Stimulated activated CD8-positive, alpha-beta memory T cell treated with anti-CD3 and anti-CD28 coated beads, Interleukin-7, amount 100 ng/mL, for 1 hour (primary cell): ENCODE data around the gene EFCAB8.
"Not testable (repeated sequence)": the region's sequence is repeated elsewhere in the genome, so short reads cannot be mapped to it uniquely, and the experiment has no call there.

Experiments used
- DNase-seq, 2 donors: peaks; one replicate each; pipeline ENCODE4 v3.0.0-alpha.2; 2020; ENCODE audit warnings: low read depth in 2 of 2

The EFCAB8 gene

DNA sequence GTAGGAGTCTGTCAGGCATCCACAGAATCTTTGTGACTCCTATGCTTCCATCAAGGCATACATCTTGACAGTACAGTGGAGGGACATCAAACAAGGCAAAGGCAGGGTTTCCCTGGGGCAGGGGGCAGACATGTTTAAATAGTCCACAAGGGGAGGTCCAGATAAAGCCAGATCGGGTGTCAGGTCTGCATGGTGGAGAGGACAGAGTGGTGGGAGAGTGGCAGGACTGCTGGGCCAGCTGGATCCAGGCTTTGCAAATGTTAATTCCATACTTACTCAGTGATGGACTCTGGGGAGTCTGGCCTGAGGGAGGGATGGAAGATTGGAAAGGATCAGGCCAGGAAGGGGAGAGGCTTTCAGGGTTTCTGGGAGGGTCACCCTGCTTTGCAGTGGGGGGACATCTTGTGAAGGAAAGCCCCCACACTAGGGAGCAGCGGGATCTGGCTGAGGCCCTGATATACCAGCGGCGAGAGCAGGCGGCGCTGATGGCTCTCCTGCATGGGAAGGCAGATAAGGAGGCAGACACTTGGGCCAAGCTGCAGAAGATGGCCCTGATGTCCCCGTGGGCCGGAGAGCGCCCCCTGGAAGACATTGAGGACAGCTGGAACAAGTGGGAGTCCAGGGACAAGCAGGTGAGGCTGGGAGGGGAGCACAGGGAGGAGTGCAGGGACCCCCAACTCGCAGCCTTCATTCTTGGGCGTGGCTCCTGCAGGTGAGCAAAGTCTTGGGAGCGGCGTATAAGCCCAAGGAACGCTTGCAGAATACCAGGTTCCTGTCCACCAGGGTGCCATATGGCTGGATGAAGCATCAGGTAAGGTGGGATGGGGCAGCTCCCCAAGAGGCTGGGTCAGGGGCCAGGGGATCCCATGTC, 100.9 kb downstream of the EFCAB8 start:
- no peak for DNase-seq

DNA sequence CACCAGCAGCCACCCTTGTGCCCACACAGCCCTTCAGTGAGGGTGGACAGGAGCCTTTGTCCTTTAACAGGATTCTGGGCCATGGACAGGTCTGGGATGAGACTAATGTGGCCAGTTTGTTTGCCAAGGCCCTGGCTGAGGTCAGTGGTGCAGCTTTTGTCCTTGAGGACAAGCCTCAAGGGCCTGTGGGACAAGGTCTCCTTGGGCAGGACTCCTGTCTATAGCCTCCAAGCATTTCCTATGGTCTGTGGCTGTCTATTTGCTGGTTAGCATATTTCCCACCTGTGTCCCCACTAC, 101.4 kb downstream of the EFCAB8 start:
- no peak for DNase-seq

DNA sequence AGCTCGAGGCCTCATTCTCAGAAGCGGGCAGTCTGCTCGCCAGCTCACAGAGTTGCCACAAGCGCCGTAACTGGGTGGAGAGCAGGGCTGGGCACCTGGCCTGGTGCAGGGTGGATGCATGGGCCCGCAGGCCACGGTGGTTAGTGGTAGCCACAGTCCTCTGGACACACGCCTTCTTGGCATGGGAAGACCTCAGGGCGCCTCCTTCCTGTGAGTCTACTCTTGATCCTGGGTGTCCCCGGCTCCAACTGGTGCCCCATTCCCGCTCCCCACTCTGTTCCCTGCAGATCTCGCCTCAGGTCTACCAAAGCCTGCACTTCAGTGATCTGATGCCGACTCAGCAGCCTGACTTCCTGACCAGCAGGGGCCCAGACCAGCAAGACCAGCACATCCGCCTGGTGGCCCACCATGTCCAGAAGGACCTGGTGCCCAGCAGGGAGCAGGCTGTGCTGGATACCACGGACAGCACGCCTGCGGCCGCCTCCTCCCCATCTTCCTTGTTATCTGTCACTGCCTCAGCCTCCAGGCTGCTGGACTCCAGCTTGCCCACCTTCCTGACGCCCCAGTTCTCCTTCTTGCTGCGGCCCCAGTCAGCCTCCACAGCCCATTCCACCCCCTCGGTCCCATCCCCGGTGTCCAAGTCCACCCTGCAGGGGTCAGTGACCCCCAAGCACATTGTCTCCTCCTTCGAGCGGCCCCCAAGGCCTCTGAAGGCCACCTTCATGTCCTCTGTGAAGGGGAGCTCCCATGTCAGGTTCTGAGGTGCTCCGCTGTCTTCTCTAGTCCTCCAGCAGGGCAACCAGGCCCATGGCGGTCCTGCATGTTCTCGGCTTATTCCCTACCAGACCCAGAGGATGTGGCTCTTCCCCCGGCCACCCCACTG, 102.4 kb downstream of the EFCAB8 start:
- no peak for DNase-seq

- no peak for DNase-seq
Observed at GRCh38 chr20:32962053-32962452, 103.3 kb downstream of the EFCAB8 start.

DNA sequence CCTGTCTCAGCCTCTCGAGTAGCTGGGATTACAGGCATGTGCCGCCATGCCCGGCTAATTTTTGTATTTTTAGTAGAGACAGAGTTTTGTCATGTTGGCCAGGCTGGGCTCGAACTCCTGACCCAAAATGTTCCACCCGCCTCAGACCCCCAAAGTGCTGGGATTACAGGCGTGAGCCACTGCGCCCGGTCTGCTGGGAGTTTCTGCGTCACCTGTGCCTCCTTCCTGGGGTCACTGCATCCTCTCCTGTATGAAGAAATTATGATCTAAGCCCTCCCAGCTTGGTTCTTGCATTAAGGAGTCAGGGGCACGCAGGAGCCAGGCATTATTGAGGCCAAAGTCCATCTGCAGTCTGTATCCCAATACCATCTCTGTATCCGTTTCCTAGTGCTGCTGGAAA, 103.9 kb downstream of the EFCAB8 start:
- not testable (repeated sequence) for DNase-seq

DNA sequence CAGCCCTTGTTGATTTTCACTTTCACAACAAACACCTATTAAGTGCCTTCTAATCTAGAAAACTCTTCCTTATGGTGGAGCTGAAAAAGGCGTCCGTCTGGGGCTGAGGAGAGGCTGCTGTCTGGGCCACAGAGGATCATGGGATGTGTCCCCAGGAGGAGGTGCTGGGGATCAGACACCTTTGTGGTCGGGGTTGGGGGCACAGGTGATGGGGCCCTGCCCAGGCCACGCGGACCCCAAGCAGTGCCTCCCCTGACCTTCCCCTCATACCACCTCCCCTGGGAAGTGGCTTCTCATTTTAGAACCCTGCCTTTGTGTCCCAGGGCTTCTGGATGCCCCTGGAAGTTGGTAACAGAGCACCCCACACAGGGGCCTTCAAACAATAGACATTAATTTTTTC, 104.5 kb downstream of the EFCAB8 start:
- DNase-seq = no peak

DNA sequence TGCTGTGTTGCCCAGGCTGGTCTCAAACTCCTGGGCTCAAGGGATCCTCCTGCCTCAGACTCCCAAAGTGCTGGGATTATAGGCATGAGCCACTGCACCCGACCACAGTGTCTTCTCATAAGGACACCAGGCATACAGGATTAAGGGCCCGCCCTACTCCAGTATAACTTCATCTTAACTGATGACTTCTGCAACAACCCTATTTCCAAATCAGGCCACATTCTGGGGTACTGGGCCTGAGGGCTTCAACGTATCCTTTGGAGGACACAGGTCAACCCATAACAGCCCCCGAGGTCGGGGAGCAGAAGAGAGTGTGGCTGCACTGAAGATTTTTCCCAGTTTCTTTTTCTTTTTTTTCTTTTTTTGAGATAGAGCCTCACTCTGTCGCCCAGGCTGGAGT, 105.9 kb downstream of the EFCAB8 start:
- no peak for DNase-seq

- DNase-seq = no peak
Observed at GRCh38 chr20:32965115-32965514, 106.4 kb downstream of the EFCAB8 start.

- DNase-seq = no peak
Observed at GRCh38 chr20:32965581-32966373, 107.1 kb downstream of the EFCAB8 start.

GRCh38 chr20:32966382-32966781, 107.7 kb downstream of the EFCAB8 start:
- DNase-seq = no peak

DNA sequence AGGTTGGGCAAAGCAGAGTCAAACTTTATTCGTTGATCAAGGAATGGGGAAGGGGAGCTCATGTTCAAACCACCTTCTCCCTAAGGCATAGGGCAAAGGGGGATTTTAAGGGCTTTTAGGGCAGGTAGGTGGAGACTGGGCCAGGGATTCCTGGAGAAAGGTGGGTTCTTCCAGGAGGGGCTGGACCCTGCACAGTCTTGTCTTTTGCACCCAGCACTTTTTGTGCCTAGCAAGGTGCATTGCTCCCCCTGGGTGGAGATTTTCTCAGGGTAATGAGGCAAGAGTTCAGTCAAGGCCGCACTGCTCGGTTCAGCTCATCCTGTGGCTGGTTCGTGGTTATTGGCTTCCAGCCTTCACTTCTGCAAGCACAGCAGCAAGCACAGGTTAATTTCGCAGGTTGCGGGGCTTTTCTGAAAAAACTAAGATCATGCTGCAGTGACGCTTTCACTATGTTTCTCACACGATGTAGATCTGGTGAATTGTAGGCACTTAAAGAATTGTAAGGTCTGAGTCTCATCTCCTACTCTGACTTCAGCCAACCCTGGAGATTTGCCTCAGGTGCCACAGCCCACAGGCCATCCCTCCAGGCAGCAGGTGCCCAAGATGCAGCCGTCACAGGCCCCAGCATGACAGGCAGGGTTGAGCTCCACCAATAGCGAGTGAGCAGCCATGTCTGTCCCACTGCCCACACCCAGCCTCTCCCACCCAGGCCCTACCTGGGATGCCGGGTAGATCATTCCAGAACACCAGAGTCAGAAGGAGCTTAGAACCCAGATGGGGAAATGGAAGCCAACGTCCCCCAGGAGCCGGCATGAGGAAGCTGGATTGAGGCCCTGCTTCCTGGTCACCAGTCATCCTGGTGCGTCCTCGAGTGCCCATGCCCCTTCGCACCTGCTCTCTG, 108.4 kb downstream of the EFCAB8 start:
- DNase-seq = no peak

DNA sequence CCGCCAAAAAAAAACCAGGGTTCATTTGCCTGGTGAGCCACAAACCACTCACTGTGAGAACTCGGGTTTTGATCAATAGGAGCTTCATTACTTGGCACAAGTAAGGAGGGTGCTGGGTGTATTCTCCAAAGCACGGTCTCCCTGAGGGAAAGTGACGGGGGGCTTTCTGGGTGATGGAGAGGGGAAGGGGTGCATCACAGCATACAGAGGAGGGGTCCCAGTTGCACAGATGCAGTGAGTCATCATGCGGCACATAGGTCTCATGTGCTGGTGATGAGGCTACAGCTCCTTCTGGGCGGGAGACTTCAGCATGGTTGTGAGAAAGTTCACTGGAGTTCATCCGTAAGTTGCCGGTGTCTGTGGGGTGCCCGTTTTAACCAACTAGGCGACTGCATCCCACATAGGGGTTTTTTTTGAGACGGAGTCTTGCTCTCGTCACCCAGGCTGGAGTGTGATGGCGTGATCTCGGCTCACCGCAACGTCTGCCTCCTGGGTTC, 109.3 kb downstream of the EFCAB8 start:
- DNase-seq = no peak

DNA sequence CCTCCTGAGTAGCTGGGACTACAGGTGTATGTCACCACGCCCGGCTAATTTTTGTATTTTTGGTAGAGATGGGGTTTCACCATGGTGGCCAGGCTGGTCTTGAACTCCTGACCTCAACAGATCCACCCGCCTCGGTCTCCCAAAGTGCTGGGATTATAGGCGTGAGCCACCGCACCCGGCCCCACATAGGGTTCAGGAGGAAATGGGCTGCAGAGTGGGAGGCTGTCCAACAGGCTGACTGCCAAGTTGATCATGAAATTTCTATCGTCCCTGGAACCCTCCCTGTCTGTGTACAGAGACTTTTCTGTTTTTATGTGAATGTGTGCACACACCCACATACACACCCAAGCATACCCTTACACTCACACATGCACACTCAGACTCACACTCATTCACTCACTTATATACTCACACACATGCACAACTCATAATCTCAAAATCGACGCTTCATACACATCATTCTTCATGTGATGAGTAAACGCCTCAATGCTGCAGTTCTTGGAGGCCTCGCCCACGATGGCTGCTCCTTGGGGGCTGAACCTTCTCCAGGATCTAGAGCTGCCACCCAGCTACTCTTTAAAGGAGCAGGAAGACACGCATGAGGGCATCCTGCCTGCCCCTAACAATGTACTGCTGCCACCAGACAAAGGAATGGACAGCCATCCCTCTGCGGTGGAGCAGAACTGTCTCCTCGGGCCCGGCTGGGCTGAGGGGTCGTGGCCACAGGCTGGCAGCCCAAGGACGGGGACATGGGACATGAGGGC, 109.9 kb downstream of the EFCAB8 start:
- no peak for DNase-seq

- no peak for DNase-seq
Observed at GRCh38 chr20:32969356-32970114, 110.8 kb downstream of the EFCAB8 start.

DNA sequence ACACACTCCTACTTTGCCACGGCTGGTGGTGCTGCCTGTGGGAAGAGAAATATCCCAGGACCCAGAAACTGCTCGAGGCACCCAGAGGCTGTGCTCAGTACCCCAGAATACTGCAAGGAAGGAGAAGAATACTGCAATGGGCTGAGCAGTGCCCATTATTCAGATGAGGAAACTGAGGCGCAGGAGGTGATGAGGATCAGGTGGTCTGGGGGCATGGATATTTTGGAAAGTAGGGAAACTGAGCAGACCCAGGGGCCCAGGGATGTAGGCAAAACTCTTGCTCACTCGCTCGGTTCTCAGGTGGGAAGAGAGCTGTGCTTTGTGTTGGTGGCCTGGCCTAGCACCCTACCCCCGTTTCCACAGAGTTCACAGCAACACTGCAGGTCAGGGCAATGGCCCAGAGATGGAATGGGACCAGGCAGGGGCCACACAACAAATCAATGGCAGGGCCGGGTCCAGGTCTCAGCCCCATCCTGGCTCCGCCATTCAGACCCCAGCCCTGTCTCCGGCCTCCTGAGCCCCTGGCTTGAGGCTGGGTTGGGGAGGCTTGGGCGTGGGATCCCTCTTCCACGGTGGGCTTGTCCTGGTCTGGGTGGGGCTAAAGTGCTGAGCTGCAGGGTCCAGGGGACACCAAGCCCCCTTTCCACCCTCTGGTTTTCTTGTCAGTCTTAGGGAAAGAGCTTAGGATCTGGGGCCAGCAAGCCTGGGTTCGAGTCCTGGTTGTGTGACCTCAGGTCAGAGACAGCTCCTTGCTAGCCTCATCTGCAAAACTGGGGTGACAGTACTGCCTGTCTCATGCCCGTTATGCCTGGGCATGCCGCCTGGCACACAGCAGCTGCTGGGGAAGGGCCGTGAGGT, 111.6 kb downstream of the EFCAB8 start:
- DNase-seq = no peak

DNA sequence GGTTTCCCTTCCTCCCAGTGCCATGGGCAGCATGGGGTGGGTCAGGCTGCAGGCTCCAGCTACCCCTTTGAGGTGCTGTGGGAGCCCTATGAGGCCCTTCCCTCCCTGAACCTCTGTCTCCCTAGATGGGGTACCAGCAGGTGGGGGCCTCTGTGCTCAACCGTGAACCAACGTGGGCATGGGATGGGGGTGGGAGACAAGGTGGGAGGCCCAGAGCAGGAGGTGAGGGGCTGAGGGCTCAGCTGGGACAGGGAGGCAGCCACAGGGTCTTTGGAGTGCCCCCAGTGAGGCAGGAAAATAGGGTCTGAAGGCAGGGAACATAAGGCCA, 112.2 kb downstream of the EFCAB8 start:
- no peak for DNase-seq

DNA sequence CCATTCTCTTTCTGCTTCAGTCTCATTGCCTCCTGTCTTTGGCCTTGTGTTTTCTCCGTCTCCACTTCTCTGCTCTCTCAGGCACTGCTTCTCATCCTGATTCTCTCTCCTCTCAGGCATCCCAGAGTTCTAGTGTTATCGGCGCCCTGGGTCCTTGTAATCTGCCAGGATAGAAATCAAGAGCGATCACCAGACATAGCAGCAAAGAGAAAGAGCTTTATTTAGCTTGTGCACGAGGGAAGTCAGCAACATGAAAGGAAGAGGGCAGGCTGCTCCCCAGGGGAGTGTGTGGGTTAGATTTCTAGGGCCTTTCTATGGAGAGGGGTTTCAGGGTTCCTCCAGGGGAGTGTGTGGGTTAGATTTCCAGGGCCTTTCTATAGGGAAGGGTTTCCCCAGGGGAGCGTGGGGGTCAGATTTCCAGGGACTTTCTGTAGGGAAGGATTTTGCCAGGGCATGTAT, 113.0 kb downstream of the EFCAB8 start:
- DNase-seq = no peak
